NT2/D1 (cell line): ENCODE results near the gene HNRNPC.

Experiments used
- DNase-seq: peaks from one replicate; pipeline ENCODE4 v3.0.0-alpha.2; 2011; ENCODE audit warnings: low read depth, low spot score
- H3K27me3 ChIP-seq: 2 replicates; pipeline ENCODE4 v1.6.0; 2011; ENCODE audit warnings: mild to moderate bottlenecking; ENCODE audit not compliant: insufficient read length, insufficient read depth
- H3K36me3 ChIP-seq: 2 replicates; pipeline ENCODE4 v1.6.1; 2011; ENCODE audit warnings: mild to moderate bottlenecking, low read length, mixed read lengths; ENCODE audit not compliant: insufficient read depth, insufficient read length
- H3K4me1 ChIP-seq: 2 replicates; pipeline ENCODE4 v1.5.1; 2011; ENCODE audit not compliant: insufficient read depth, insufficient read length
- H3K4me3 ChIP-seq: 2 replicates; pipeline ENCODE4 v1.5.1; 2011; ENCODE audit warnings: low read depth; ENCODE audit not compliant: insufficient read length
- H3K9ac ChIP-seq: 2 replicates; pipeline ENCODE4 v1.6.0; 2011; ENCODE audit warnings: low read depth; ENCODE audit not compliant: insufficient read length
- H3K9me3 ChIP-seq: 2 replicates; pipeline ENCODE4 v1.5.1; 2011; ENCODE audit warnings: mild to moderate bottlenecking, low read length; ENCODE audit not compliant: insufficient read depth
- SUZ12 ChIP-seq: IDR thresholded peaks from 2 replicates; pipeline ENCODE4 v1.6.1; 2011; ENCODE audit not compliant: insufficient read length, insufficient read depth; ENCODE audit errors: extremely low read depth
- YY1 ChIP-seq: IDR thresholded peaks from 2 replicates; pipeline ENCODE4 v1.6.1; 2011; ENCODE audit not compliant: insufficient read length, insufficient read depth
- ZNF274 ChIP-seq: IDR thresholded peaks from 2 replicates; pipeline ENCODE4 v1.6.1; 2011; ENCODE audit warnings: mild to moderate bottlenecking, low read depth, low read length

The HNRNPC gene

GRCh38 chr14:21238823-21239518 is 30.3 kb downstream of the HNRNPC start:
- H3K4me3 ChIP-seq: no peak overlapping the region
- TF ChIP-seq SUZ12: no peak
- TF ChIP-seq YY1: no peak
- no peak for TF ChIP-seq ZNF274
- H3K9me3 ChIP-seq: no peaks in the 10 kb centered on the region
- no peaks in the 10 kb centered on the region for H3K4me1 ChIP-seq
- DNase-seq: no peak
- H3K27me3 ChIP-seq: no peaks in the 10 kb centered on the region
- peaks cover 70% of the 10 kb centered on the region for H3K36me3 ChIP-seq
- H3K9ac ChIP-seq: no peak overlapping the region

- Histone ChIP-seq H3K9ac (no peak overlapping the region), H3K9me3 (no peaks in the 10 kb centered on the region), H3K36me3 (peaks cover 76% of the 10 kb centered on the region), H3K4me1 (no peaks in the 10 kb centered on the region), H3K27me3 (no peaks in the 10 kb centered on the region), H3K4me3 (no peak overlapping the region)
- TF ChIP-seq YY1: no peak
- TF ChIP-seq ZNF274: no peak
- TF ChIP-seq SUZ12: no peak
- no peak for DNase-seq
Measured at GRCh38 chr14:21236948-21237797, 32.1 kb downstream of the HNRNPC start.

- H3K27me3 ChIP-seq: no peaks in the 10 kb centered on the region
- TF ChIP-seq ZNF274: no peak
- TF ChIP-seq SUZ12: no peak
- no peak for TF ChIP-seq YY1
- no peaks in the 10 kb centered on the region for H3K9me3 ChIP-seq
- DNase-seq: no peak
- H3K4me1 ChIP-seq: no peaks in the 10 kb centered on the region
- no peak overlapping the region for H3K9ac ChIP-seq
- peaks cover 78% of the 10 kb centered on the region for H3K36me3 ChIP-seq
- H3K4me3 ChIP-seq: no peak overlapping the region
Measured at GRCh38 chr14:21234112-21234511, 35.1 kb downstream of the HNRNPC start.

GRCh38 chr14:21233457-21234076 is 35.7 kb downstream of the HNRNPC start:
- DNase-seq: no peak
- Histone ChIP-seq H3K36me3 (peaks cover 76% of the 10 kb centered on the region), H3K9ac (no peak overlapping the region)

GRCh38 chr14:21231020-21231652 is 38.1 kb downstream of the HNRNPC start:
- DNase-seq: no peak
- Histone ChIP-seq H3K9me3 (no peaks in the 10 kb centered on the region), H3K36me3 (peaks cover 86% of the 10 kb centered on the region), H3K27me3 (no peaks in the 10 kb centered on the region), H3K4me3 (no peak overlapping the region), H3K4me1 (no peaks in the 10 kb centered on the region), H3K9ac (no peak overlapping the region)
- TF ChIP-seq SUZ12 (no peak), ZNF274 (no peak), YY1 (no peak)

More at GRCh38 chr14:21233457-21234076, 35.7 kb downstream of the HNRNPC start:
- TF ChIP-seq SUZ12: no peak
- no peak for TF ChIP-seq ZNF274
- TF ChIP-seq YY1: no peak
- Histone ChIP-seq H3K9me3 (no peaks in the 10 kb centered on the region), H3K4me1 (no peaks in the 10 kb centered on the region), H3K4me3 (no peak overlapping the region), H3K27me3 (no peaks in the 10 kb centered on the region)

- Histone ChIP-seq H3K9me3 (no peaks in the 10 kb centered on the region), H3K27me3 (no peaks in the 10 kb centered on the region), H3K4me1 (no peaks in the 10 kb centered on the region), H3K9ac (no peak overlapping the region), H3K36me3 (peaks cover 85% of the 10 kb centered on the region), H3K4me3 (no peak overlapping the region)
- TF ChIP-seq SUZ12 (no peak), YY1 (no peak), ZNF274 (no peak)
- no peak for DNase-seq
Measured at GRCh38 chr14:21229821-21230220, 39.4 kb downstream of the HNRNPC start.

- H3K4me1 ChIP-seq: no peaks in the 10 kb centered on the region
- H3K4me3 ChIP-seq: no peak overlapping the region
- no peaks in the 10 kb centered on the region for H3K9me3 ChIP-seq
- no peak overlapping the region for H3K9ac ChIP-seq
- TF ChIP-seq SUZ12 (no peak), YY1 (no peak), ZNF274 (no peak)
- no peaks in the 10 kb centered on the region for H3K27me3 ChIP-seq
- no peak for DNase-seq
- H3K36me3 ChIP-seq: peaks cover 84% of the 10 kb centered on the region
Measured at GRCh38 chr14:21227981-21228380, 41.3 kb downstream of the HNRNPC start.
